ENCODE results near the gene LRRC8B. TPM values are rescaled to one million over a fixed set of nuclear protein-coding genes. Genes with fewer than 3 reads are reported as not detected.

LRRC8B gene
- total RNA-seq, 1 donor from 2014 or later: 9.8 TPM

- Histone ChIP-seq H3K9me3 (no peaks in the 10 kb centered on the region), H3K4me3 (no peak overlapping the region), H3K27me3 (no peaks in the 10 kb centered on the region), H3K27ac (no peak overlapping the region), H3K4me1 (no peaks in the 10 kb centered on the region), H3K36me3 (peaks cover 0 to 3% of the 10 kb centered on the region in 2 donors)
- intact Hi-C loops (cut with DNase I): no loop called here
- no peak for DNase-seq (ENCODE audit: extremely low spot score in 2 of 2)
- TF ChIP-seq CTCF (IDR thresholded peaks at IDR 0.05) (no peak), POLR2AphosphoS5 (IDR thresholded peaks at IDR 0.05; ENCODE audit: insufficient read depth in 1 of 2, low read depth in 1 of 2) (no peak), POLR2A (IDR thresholded peaks at IDR 0.05) (no peak)
These were observed 50.0 kb downstream of the LRRC8B start for GRCh38 chr1:89574621-89575020.

GRCh38 chr1:89575207-89575606 lies 50.6 kb downstream of the LRRC8B start:
- TF ChIP-seq POLR2AphosphoS5 (IDR thresholded peaks at IDR 0.05; ENCODE audit: insufficient read depth in 1 of 2, low read depth in 1 of 2) (no peak), POLR2A (IDR thresholded peaks at IDR 0.05) (no peak), CTCF (IDR thresholded peaks at IDR 0.05) (no peak)
- Histone ChIP-seq H3K4me3 (no peak overlapping the region), H3K27ac (no peak overlapping the region), H3K4me1 (no peaks in the 10 kb centered on the region), H3K36me3 (peaks cover 0 to 3% of the 10 kb centered on the region in 2 donors), H3K9me3 (no peaks in the 10 kb centered on the region), H3K27me3 (no peaks in the 10 kb centered on the region)
- intact Hi-C loops (cut with DNase I): no loop called here
- no peak for DNase-seq (ENCODE audit: extremely low spot score in 2 of 2)

- no peaks in the 10 kb centered on the region for H3K9me3 ChIP-seq
These were observed 51.4 kb downstream of the LRRC8B start for GRCh38 chr1:89576013-89576412.

DNA sequence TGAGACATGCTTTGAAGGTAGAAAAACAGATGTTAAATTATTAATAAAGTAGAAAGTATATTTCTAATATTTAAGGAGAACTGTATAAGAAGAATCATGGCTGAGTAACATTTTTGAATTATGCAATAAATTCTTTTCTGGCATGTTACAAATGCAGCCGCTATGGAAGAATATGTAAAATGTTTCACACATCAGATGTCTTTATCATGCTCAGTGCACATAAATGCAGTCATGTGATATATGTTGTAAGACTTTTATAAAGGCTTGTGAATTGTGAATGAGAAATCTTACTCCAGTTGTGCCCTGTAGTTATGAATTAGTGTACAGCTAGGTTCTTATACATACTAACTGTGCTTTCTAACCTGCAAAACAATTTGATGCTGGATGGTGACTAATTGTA lies 53.5 kb downstream of the LRRC8B start:
- peaks cover 0 to 10% of the 10 kb centered on the region in 2 donors for H3K36me3 ChIP-seq
- H3K4me1 ChIP-seq: no peaks in the 10 kb centered on the region
- no peaks in the 10 kb centered on the region for H3K27me3 ChIP-seq
- DNase-seq (ENCODE audit: extremely low spot score in 2 of 2): no peak
- no peaks in the 10 kb centered on the region for H3K9me3 ChIP-seq
- H3K27ac ChIP-seq: no peak overlapping the region
- intact Hi-C loops (cut with DNase I): no loop called here
- TF ChIP-seq POLR2A (IDR thresholded peaks at IDR 0.05) (no peak), CTCF (IDR thresholded peaks at IDR 0.05) (no peak), POLR2AphosphoS5 (IDR thresholded peaks at IDR 0.05; ENCODE audit: insufficient read depth in 1 of 2, low read depth in 1 of 2) (no peak)
- no peak overlapping the region for H3K4me3 ChIP-seq

More at GRCh38 chr1:89576013-89576412, 51.4 kb downstream of the LRRC8B start:
- Histone ChIP-seq H3K27me3 (no peaks in the 10 kb centered on the region), H3K4me3 (no peak overlapping the region), H3K36me3 (peaks cover 0 to 3% of the 10 kb centered on the region in 2 donors), H3K27ac (no peak overlapping the region), H3K4me1 (no peaks in the 10 kb centered on the region)
- TF ChIP-seq POLR2AphosphoS5 (IDR thresholded peaks at IDR 0.05; ENCODE audit: insufficient read depth in 1 of 2, low read depth in 1 of 2) (no peak), CTCF (IDR thresholded peaks at IDR 0.05) (no peak)
- intact Hi-C loops (cut with DNase I): no loop called here
- no peak for DNase-seq (ENCODE audit: extremely low spot score in 2 of 2)

DNA sequence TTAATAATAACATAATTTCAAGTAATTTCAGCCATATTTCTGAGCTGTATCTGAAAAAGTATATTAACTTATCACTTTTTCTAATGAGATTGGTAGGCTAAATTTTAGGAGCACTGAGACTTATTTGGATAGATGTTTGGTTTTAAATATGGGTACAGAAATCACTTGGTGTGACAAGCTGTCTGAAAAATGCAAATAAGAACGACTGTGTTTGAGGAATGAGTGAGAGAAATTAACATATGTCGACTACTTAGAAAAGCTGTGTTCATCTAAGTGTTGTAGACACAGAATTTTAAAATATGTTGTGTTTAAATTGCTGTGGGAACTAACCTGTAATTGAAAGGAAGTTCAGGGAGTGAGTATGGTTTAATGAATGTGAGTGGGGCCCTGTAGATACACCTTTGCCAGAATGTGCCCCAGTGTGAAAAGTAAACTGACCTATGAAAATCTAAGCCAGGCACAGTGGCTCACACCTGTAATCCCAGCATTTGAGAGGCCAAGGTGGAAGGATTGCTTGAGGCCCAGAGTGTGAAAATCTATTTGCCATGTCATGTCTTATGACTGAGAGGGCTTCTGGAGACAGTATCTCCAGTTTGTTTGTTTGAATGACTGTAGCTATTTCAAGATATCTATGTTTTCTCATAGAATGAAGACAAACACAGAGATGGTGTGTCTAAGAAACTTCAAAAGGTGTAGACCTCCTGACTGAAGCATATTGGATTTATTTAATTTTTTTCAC lies 54.5 kb downstream of the LRRC8B start:
- H3K9me3 ChIP-seq: no peaks in the 10 kb centered on the region
- no peaks in the 10 kb centered on the region for H3K27me3 ChIP-seq
- H3K27ac ChIP-seq: no peak overlapping the region
- no peak for TF ChIP-seq POLR2AphosphoS5 (IDR thresholded peaks at IDR 0.05; ENCODE audit: insufficient read depth in 1 of 2, low read depth in 1 of 2)
- no peak for TF ChIP-seq POLR2A (IDR thresholded peaks at IDR 0.05)
- no peak for TF ChIP-seq CTCF (IDR thresholded peaks at IDR 0.05)
- intact Hi-C loops (cut with DNase I): no loop called here
- H3K36me3 ChIP-seq: peaks cover 0 to 10% of the 10 kb centered on the region in 2 donors
- H3K4me3 ChIP-seq: no peak overlapping the region
- DNase-seq (ENCODE audit: extremely low spot score in 2 of 2): no peak
- no peaks in the 10 kb centered on the region for H3K4me1 ChIP-seq
